Superior temporal gyrus (tissue), 1 donor: ENCODE results near the gene NUB1.
A peak's percentile ranks its signal among the peaks of the same experiment; 100 is the strongest.
"Not testable (repeated sequence)": the region's sequence is repeated elsewhere in the genome, so short reads cannot be mapped to it uniquely, and the experiment has no call there.

ENCODE experiments used
- DNase-seq: peaks from one replicate; pipeline ENCODE4 v3.0.0-alpha.2; 2016; ENCODE audit errors: extremely low spot score

Gene NUB1

GRCh38 chr7:151341357-151342101 is at the start of gene NUB1:
Gene NUB1 (plus strand): TSS chr7:151341812. CDS start chr7:151345350, 3,538 bp downstream.
- peak; percentile 88 for DNase-seq

- DNase-seq, result no peak
These were observed 48.8 kb upstream of the NUB1 start for GRCh38 chr7:151292850-151293249.

- DNase-seq, result no peak
These were observed 45.2 kb upstream of the NUB1 start for GRCh38 chr7:151296202-151296992.

GRCh38 chr7:151298765-151299164 is 42.8 kb upstream of the NUB1 start:
- DNase-seq, result no peak

GRCh38 chr7:151299530-151299929 is 42.1 kb upstream of the NUB1 start:
- no peak for DNase-seq

GRCh38 chr7:151299940-151300645 is 41.5 kb upstream of the NUB1 start:
- DNase-seq, result no peak

- DNase-seq, result no peak
These were observed 39.8 kb upstream of the NUB1 start for GRCh38 chr7:151301471-151302462.

- DNase-seq, result not testable (repeated sequence)
These were observed 37.4 kb upstream of the NUB1 start for GRCh38 chr7:151304251-151304650.

GRCh38 chr7:151304856-151305255 is 36.8 kb upstream of the NUB1 start:
- no peak for DNase-seq

- no peak for DNase-seq
These were observed 35.2 kb upstream of the NUB1 start for GRCh38 chr7:151306374-151306773.

- no peak for DNase-seq
These were observed 34.8 kb upstream of the NUB1 start for GRCh38 chr7:151306860-151307259.

GRCh38 chr7:151307536-151307935 is 34.1 kb upstream of the NUB1 start:
- no peak for DNase-seq

- DNase-seq, result no peak
These were observed 33.4 kb upstream of the NUB1 start for GRCh38 chr7:151308256-151308655.

- DNase-seq, result no peak
These were observed 32.8 kb upstream of the NUB1 start for GRCh38 chr7:151308791-151309190.

GRCh38 chr7:151309311-151309710 is 32.3 kb upstream of the NUB1 start:
- DNase-seq, result no peak

- DNase-seq, result no peak
These were observed 31.0 kb upstream of the NUB1 start for GRCh38 chr7:151310578-151310977.

- no peak for DNase-seq
These were observed 30.2 kb upstream of the NUB1 start for GRCh38 chr7:151311294-151311864.

GRCh38 chr7:151312356-151312755 is 29.3 kb upstream of the NUB1 start:
- no peak for DNase-seq

- no peak for DNase-seq
These were observed 28.5 kb upstream of the NUB1 start for GRCh38 chr7:151312831-151313809.

GRCh38 chr7:151313857-151314256 is 27.8 kb upstream of the NUB1 start:
- peak; percentile 27 for DNase-seq
